LNCAP (cell line): ENCODE data around the gene ABHD4.

Experiments
- CTCF ChIP-seq: fragments of 450-650 bp; IDR thresholded peaks from 2 replicates; pipeline ENCODE4 v1.5.1; 2017; ENCODE audit warnings: mild to moderate bottlenecking

Gene ABHD4

GRCh38 chr14:22559041-22559440 is 39.1 kb upstream of the ABHD4 start:
- no peak for TF ChIP-seq CTCF

DNA sequence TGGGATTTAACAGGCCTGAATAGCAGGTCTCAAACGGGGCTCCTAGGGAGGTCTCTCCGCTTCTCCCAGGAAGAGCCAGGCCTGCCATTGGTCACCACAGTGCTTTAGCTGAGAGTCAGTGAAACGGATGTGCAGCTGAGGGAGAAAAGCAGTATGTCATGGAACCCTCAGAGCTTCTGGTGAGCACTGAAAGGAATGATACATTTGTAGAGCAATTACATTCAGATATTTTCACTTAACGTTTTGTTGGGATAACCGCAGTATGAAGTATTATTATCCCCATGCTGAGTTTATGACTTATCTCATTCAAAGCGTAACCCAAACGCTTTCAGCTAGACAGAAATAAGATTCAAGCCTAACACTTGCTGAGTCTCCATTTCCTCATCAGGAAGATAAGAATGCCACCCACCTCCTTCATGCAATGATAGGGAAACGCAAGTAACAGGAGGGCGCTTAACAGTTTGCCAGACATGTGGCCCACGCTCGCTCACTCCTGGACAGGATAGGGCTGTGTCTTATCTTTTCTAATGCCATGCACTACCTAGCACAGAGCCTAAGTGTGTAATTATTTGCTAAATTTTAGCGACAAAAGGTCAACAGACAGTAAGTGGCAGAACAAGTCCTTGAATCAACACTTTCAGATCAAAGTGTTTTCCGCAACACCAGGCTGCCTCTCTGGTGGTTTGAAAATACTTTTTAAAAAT is 37.3 kb upstream of the ABHD4 start:
- no peak for TF ChIP-seq CTCF

DNA sequence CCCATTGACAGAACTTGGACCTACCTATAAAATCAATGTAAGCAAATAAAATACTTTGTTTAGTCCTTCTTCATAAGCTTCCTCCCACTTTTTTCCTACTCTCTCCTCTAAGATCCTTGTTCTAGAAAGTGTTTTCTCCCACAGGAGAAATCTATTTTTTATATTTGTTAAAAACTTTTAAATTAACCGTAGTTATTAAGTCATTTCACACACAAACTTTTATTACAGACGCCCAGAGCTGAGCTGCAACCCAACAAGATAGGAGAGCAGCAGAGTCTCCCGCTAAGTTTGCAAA is 36.8 kb upstream of the ABHD4 start:
- TF ChIP-seq CTCF, result no peak

- no peak for TF ChIP-seq CTCF
Observed at GRCh38 chr14:22561661-22562579, 36.2 kb upstream of the ABHD4 start.

DNA sequence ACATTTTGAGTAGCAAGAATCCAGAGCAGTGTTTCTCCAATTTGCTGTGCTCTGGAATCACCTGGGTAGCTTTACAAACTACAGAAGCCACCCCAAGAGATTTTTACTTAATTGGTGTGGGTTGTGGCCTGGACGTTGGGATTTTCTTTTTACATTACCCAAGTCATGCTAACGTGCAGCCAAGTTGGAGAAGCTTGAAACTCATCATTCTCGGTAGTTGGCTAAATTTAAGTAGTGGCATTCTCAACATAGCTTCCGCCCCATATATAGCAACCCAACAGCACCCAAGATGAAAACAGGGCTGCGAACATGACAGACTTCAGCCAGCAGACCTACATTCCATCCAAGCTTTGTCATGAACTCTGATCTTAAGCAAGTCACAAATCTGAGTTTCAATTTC is 34.1 kb upstream of the ABHD4 start:
- TF ChIP-seq CTCF, result no peak

DNA sequence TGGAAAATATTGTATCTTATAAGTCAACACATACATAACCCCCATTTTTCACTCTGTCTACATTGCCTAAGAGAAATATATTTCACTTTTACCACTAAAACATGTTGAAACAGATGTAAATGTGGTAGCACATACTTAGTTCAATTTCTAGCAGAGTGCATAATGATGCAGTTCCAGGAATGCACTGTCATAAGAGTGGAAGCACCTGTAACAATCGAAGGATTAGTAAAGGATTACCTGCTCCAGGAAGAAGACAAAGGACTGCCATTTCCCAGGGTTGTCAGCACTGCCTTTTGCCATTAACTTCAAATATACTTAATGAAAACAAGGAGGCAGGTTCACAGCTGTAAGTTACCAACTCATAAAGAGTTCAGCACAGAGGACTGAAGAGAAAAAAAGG is 33.6 kb upstream of the ABHD4 start:
- TF ChIP-seq CTCF, result no peak

DNA sequence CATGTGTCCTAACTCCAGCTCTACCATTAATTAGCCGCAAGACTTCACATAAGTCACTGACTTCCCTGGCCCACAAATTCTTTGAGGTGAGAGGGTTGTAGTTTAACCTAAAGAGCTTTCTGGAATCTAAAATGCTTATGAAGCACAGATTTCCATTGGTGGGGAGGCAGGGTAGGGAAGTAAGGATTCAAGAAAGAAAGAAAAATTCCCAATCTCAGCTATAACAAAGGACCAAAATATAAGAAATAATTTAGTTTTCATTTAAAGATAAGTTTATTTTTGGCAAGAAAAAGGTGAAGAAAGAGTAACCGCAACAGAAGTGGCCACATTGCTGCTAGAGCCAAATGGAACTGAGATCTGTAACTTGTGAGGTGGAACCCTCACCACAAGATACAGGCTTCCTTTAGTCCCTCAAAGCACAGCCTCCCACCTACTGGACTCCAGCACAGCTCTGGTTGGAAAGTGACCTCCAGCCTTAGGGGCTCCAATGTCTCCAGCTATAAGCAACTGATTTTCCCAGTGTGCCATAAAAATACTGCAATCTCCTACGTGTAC is 32.6 kb upstream of the ABHD4 start:
- TF ChIP-seq CTCF, result no peak
